Suppressor macrophage treated with lipopolysaccharide for 1 hour (primary cell): ENCODE measurements around the gene FAT1.
A peak's percentile ranks its signal among the peaks of the same experiment; 100 is the strongest.

ENCODE experiments used
- DNase-seq, 3 donors: peaks; one replicate each; pipeline ENCODE4 v3.0.0-alpha.2; 2020 to 2022

FAT1 gene

GRCh38 chr4:186599483-186599882 lies 124.2 kb downstream of the FAT1 start:
- DNase-seq: no peak

GRCh38 chr4:186598686-186599085 lies 125.0 kb downstream of the FAT1 start:
- no peak for DNase-seq

GRCh38 chr4:186596850-186597390 lies 126.7 kb downstream of the FAT1 start:
- no peak for DNase-seq

DNA sequence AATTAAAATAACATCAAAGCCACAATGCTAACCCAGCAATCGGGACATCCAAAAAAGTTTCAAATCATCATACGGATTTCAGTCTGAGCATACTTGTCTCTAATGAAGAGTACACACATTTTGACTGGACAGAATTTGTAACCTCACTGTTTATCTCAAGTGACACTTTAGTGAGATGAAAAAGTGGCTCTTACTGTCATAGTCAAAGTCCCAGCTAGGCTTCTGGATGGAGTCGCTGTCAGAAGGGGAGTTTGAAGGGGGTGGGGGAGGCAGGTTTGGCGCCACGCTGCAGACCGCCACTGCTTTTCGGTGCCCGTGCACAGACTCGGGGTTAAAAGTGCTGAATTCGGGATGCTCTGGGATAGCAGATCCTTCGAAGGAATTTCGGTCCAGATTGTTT lies 127.3 kb downstream of the FAT1 start:
- no peak for DNase-seq

- no peak for DNase-seq
Measured at GRCh38 chr4:186593587-186593973, 130.1 kb downstream of the FAT1 start.

- no peak for DNase-seq
Measured at GRCh38 chr4:186592966-186593586, 130.6 kb downstream of the FAT1 start.

- no peak for DNase-seq
Measured at GRCh38 chr4:186592445-186592844, 131.2 kb downstream of the FAT1 start.

GRCh38 chr4:186591651-186592050 lies 132.0 kb downstream of the FAT1 start:
- no peak for DNase-seq

DNA sequence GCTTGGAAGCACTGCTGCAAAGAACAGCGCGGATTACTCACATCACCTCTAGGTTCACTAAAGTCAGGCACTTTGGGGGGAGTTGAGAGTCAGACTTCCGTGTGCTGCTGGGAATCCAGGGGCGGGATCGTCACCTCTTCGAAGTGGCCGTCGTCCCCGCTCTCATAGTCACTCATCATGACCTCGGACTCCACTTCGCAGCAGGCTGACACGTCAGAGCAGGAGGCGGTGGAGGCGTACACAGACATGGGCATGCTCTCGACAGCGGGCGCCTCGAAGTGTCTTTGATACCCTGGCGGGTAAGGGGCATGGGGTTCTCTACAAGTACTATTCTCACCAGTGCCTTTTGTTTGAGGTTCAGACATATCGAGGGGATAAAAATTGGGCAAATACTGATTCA lies 135.2 kb downstream of the FAT1 start:
- no peak for DNase-seq

- peak; percentile 54 to 79 (median 67) for DNase-seq
Measured at GRCh38 chr4:186587416-186588018, 136.1 kb downstream of the FAT1 start.

DNA sequence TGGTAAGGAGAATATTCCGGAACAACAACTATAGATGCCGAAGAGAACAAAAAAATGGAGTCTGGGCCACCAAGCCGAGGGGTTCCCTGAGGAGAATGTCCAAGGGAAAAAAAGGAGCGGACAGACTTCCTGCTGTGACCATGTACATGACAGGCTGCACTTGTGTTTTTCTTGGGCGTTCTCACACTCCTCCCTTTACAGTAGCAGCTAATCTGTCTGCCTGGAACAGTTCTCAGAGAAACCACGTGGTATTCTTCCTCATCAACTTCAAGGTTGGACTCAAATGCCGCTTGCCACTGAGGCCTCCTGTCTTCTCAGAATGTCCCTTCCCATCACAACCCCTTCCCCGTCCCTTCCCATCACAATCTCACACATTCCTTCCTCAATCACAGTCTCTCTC lies 137.5 kb downstream of the FAT1 start:
- DNase-seq: no peak

- no peak for DNase-seq
Measured at GRCh38 chr4:186584912-186585311, 138.7 kb downstream of the FAT1 start.

DNA sequence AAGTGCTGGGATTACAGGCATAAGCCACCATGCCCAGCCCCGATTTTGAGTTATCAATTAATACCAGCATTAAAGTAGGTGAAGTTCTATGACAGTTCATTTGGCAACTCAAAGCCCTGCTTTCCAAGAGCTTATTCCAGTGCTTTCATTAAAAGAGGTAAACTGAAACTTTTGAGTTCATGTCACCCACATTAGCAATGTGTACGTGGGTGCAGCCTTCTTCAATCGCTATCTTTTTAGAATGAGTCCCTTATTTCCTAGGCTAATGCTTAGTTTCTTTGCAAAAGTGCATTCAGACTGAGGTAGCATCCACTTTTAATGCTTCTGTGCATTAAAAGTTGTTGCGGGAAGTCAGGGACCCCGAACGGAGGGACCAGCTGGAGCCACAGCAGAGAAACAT lies 142.2 kb downstream of the FAT1 start:
- DNase-seq: no peak

DNA sequence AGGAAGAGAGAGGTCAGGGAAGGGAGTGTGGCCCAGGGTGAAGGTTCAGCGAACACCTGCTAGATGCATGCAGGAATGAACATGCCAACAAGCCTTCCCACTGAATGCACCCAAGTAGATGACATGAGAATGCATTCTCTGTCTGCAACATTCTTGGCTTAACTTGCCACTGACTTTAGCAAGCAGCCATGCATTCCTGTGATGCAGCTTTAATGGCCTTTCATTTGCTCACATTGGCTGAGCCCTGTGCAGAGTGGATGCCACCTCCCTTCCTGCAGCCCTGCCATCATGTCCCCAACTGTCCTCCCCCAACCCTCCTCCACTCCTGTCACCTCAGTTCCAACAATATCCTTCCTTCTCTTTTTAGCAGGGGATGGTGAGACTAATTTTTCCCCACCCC lies 143.0 kb downstream of the FAT1 start:
- no peak for DNase-seq

DNA sequence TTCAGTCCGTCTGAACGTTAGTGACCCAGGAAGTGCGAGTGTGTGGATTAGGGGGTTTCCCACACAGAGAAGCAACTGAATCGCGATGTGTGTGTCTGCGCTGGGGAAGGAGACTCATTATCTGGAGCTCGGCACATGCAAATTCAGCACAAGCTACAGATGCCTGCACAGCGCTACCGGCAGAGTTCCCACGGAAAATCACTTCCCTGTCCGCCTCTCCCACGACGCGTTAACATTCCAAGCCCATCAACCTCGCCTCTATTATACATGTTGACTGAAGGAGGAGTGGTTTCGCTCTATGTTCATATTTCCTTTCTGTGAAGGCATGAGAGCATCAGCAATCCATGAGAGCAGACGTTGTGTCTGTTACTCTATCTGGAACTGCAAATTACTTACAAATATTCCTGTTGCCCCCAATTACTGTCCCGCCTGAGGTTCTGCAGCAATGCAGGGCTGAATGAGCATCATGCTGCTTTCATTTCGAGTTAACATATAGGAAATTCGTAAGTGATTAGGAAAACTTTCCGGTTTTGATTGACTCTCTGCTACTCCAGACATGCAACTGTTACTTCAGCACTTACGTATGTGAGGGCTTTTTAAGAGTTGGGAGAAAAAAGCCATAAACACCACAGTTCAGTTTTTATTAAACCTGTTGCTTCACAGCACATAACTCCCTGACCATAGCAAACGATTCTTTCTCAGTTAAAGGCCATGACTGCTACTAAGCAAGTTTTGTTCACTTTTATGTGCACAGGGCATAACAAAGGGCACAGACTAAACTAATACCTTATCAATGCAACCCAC lies 153.3 kb downstream of the FAT1 start:
- DNase-seq: no peak

- DNase-seq: no peak
Measured at GRCh38 chr4:186569533-186570192, 154.0 kb downstream of the FAT1 start.

DNA sequence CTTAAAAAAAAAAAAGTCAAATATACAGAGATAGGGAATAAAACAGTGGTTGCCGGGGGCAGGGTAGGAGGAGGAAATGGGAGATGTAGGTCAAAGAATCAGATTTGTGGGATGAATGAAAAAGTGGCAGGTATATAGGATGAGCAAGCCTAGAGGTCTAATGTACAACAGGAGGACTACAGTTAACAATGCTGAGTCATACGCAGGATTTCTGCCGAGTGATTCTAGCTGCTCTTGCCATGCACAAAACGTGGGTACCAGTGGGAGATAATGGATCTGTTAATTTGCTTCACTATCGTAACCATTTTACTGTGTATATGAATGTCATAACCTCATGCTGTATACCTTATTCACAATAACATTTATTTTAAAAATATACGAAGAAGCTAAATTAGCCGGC lies 157.6 kb downstream of the FAT1 start:
- DNase-seq: no peak

DNA sequence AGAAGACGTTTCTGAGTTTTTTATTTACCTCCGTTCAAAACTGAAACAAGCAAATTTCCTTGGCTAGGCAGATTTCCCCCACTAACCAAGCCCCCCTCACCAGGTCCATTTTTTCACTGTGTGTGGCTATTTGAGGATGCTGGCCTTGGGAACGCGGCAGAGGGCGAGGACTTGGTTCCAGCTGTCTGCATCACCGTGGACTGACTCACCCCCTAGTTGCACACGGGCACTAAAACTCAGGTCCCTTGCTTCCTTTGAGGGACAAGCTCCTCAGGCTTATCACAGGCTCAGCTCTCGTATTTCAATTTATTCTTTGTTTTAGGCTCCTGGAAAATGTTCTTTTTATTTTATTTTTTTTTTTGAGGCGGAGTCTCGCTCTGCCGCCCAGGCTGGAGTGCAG lies 159.9 kb downstream of the FAT1 start:
- DNase-seq: no peak

- DNase-seq: no peak
Measured at GRCh38 chr4:186561748-186562147, 161.9 kb downstream of the FAT1 start.

DNA sequence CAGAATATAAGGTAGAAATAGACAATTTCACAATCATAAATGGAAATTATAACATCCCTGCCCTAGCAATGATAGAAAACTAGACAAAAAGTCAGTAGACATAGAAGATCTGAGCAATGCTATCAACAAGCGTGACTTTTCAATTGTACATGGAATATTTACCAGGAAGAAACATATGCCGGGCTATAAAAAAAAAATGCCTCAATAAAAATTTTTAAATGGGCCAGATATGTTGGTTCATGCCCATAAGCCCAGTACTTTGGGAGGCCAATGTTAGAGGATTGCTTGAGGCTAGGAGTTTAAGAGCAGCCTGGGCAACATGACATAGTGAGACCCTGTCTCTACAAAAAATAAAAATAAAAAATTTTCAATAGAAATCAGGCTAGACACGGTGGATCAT lies 163.0 kb downstream of the FAT1 start:
- DNase-seq: no peak

GRCh38 chr4:186557486-186557885 lies 166.2 kb downstream of the FAT1 start:
- no peak for DNase-seq

- no peak for DNase-seq
Measured at GRCh38 chr4:186557061-186557460, 166.6 kb downstream of the FAT1 start.
